Natural killer cell (primary cell): ENCODE measurements around the gene ATP6V0C. TPM values are rescaled to one million over a fixed set of nuclear protein-coding genes. Genes with fewer than 3 reads are reported as not detected.
"Not testable (repeated sequence)": the region's sequence is repeated elsewhere in the genome, so short reads cannot be mapped to it uniquely, and the experiment has no call there.

Experiments used
- ATAC-seq, 3 donors: fragments of 150-1000 bp in 2 of 3; fragments of 200-7000 bp in 1 of 3; cut with Tn5 transposase; 1 replicate in 1 of 3; 2 replicates in 2 of 3; pipeline ENCODE4 v1.10.0; 2021; ENCODE audit warnings: mild to moderate bottlenecking in 2 of 3, moderate library complexity in 2 of 3
- DNase-seq, 2 donors: peaks; one replicate each; pipeline versions ENCODE4 v3.0.0 to v3.0.0-alpha.2; 2013 to 2021; ENCODE audit warnings: mixed read lengths in 1 of 2
- H3K27ac ChIP-seq: one replicate; pipeline ENCODE4 v1.5.1; 2013; ENCODE audit warnings: mild to moderate bottlenecking, low read length
- H3K27me3 ChIP-seq: one replicate; pipeline ENCODE4 v1.6.1; 2013; ENCODE audit warnings: low read length; ENCODE audit not compliant: control insufficient read depth, insufficient read depth
- H3K36me3 ChIP-seq: one replicate; pipeline ENCODE4 v1.6.1; 2013; ENCODE audit warnings: low read length; ENCODE audit not compliant: control insufficient read depth, insufficient read depth
- H3K4me1 ChIP-seq: one replicate; pipeline ENCODE4 v1.6.1; 2013; ENCODE audit warnings: low read length; ENCODE audit not compliant: control insufficient read depth, insufficient read depth
- H3K4me3 ChIP-seq: one replicate; pipeline ENCODE4 v1.5.1; 2013; ENCODE audit warnings: low read length
- H3K9me3 ChIP-seq: one replicate; pipeline ENCODE4 v1.6.1; 2013; ENCODE audit warnings: low read length; ENCODE audit not compliant: control insufficient read depth, insufficient read depth
- H3K27ac Mint-ChIP-seq, 2 donors: one replicate each; pipeline ENCODE4 v1.8.0; 2022; ENCODE audit warnings: mild to moderate bottlenecking in 2 of 2, mixed read lengths in 2 of 2, moderate library complexity in 1 of 2
- H3K27me3 Mint-ChIP-seq, 2 donors: one replicate each; pipeline ENCODE4 v1.8.0; 2022; ENCODE audit warnings: low read depth in 2 of 2, mixed read lengths in 2 of 2
- H3K36me3 Mint-ChIP-seq: one replicate; pipeline ENCODE4 v1.8.0; 2022; ENCODE audit warnings: mixed read lengths
- H3K4me1 Mint-ChIP-seq, 2 donors: one replicate each; pipeline ENCODE4 v1.8.0; 2022; ENCODE audit warnings: mixed read lengths in 2 of 2
- H3K4me3 Mint-ChIP-seq: one replicate; pipeline ENCODE4 v1.8.0; 2022; ENCODE audit warnings: mild to moderate bottlenecking, moderate library complexity, mixed read lengths
- H3K9me3 Mint-ChIP-seq, 2 donors: one replicate each; pipeline ENCODE4 v1.8.0; 2022; ENCODE audit warnings: mixed read lengths in 2 of 2
- WGBS: methylation state at CpG from one replicate; pipeline ENCODE4 v1.1.7; 2013; ENCODE audit warnings: missing lambda C conversion rate; ENCODE audit not compliant: insufficient coverage; 5-methylcytosine and 5-hydroxymethylcytosine counted together
- intact Hi-C: fragments of 100-400 bp; cut with micrococcal nuclease; formaldehyde crosslinking; loops from one replicate; pipeline ENCODE4 v1.14.2; 2022
- total RNA-seq, 4 donors: library from RNA; stranded (reverse); fragments of 120-200 nt in 1 of 4; gene quantifications; one replicate each; pipeline versions ENCODE4 v1.2.3 to v1.2.4, GENCODE V29; 2013 to 2022

ATP6V0C gene
- total RNA-seq, 3 donors from 2014 or later (not counting 1 experiment from before 2014, with no cell fraction given) = 183 to 242 (median 217) TPM

- ATAC-seq, H3K36me3 Mint-ChIP-seq, DNase-seq, H3K9me3 Mint-ChIP-seq, H3K27ac ChIP-seq, H3K9me3 ChIP-seq, H3K27me3 ChIP-seq, H3K36me3 ChIP-seq, intact Hi-C loops, H3K27ac Mint-ChIP-seq, H3K4me3 Mint-ChIP-seq, H3K27me3 Mint-ChIP-seq, H3K4me3 ChIP-seq: not testable (repeated sequence)
- WGBS = 96% methylated on average over 11 of the region's 14 CpGs
- H3K4me1 Mint-ChIP-seq = peaks cover 22 to 31% of the 10 kb centered on the region in 2 donors
- peaks cover 28% of the 10 kb centered on the region for H3K4me1 ChIP-seq
Measured at GRCh38 chr16:2543771-2544170, 30.0 kb downstream of the ATP6V0C start.

- intact Hi-C loops, H3K27me3 Mint-ChIP-seq, H3K4me3 ChIP-seq, H3K27ac ChIP-seq, H3K36me3 ChIP-seq, H3K27me3 ChIP-seq, H3K36me3 Mint-ChIP-seq, H3K27ac Mint-ChIP-seq, H3K9me3 Mint-ChIP-seq, H3K4me1 Mint-ChIP-seq, ATAC-seq, H3K4me1 ChIP-seq, DNase-seq, H3K4me3 Mint-ChIP-seq, H3K9me3 ChIP-seq: not testable (repeated sequence)
- no CpG with 5 or more reads among the region's 14 CpGs for WGBS
Measured at GRCh38 chr16:2550283-2550878, 36.6 kb downstream of the ATP6V0C start.

- H3K4me1 Mint-ChIP-seq, H3K27ac Mint-ChIP-seq, ATAC-seq, H3K27me3 ChIP-seq, H3K9me3 ChIP-seq, H3K4me1 ChIP-seq, H3K36me3 ChIP-seq, H3K9me3 Mint-ChIP-seq, H3K27me3 Mint-ChIP-seq, DNase-seq, H3K4me3 Mint-ChIP-seq, H3K36me3 Mint-ChIP-seq, intact Hi-C loops, H3K4me3 ChIP-seq, H3K27ac ChIP-seq: not testable (repeated sequence)
- WGBS = 83% methylated on average over 12 of the region's 17 CpGs
Measured at GRCh38 chr16:2551420-2551889, 37.7 kb downstream of the ATP6V0C start.

DNA sequence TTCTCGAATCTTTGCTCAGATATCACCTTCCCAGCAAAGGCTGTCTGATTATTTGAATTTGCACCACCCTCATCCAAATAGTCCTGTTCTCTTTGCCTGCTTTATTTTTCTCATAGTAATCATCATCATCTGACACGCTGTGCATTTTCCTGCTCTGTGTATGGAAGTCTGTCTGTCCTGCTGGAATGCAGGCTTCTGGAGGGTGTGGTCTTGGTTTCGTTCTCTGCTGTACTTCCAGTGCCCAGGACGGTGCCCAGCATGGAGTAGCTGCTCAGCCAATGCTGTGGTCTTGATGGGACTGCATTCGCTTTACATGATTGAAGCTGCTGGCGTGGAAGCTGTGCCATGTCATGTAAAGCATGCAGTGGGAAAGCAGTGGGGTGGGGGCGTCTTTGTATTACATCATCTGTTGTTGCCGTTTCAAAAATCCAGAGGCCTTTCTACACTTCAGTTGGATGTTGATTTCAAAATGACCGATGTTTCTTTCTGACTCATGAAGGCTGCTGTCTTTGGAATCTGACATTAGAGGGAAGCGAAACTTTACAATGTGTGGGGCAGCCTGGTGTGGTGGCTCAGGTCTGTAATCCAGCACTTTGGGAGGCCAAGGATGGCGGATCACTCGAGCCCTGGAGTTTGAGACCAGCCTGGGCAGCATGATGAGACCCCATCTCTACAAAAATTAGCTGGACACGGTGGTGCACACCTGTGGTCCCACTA, 41.1 kb downstream of the ATP6V0C start:
- H3K4me1 Mint-ChIP-seq, DNase-seq, H3K27me3 Mint-ChIP-seq, H3K9me3 Mint-ChIP-seq, H3K9me3 ChIP-seq, intact Hi-C loops, H3K36me3 ChIP-seq, H3K4me3 ChIP-seq, H3K27ac ChIP-seq, H3K27me3 ChIP-seq, H3K4me3 Mint-ChIP-seq, H3K36me3 Mint-ChIP-seq, H3K4me1 ChIP-seq, ATAC-seq, H3K27ac Mint-ChIP-seq: not testable (repeated sequence)
- no CpG with 5 or more reads among the region's 13 CpGs for WGBS

GRCh38 chr16:2557150-2557549, 43.4 kb downstream of the ATP6V0C start:
- no CpG with 5 or more reads among the region's 15 CpGs for WGBS
- H3K27me3 Mint-ChIP-seq, intact Hi-C loops, H3K27ac Mint-ChIP-seq, H3K27me3 ChIP-seq, H3K9me3 ChIP-seq, H3K4me1 ChIP-seq, H3K4me3 Mint-ChIP-seq, H3K27ac ChIP-seq, ATAC-seq, H3K9me3 Mint-ChIP-seq, H3K36me3 Mint-ChIP-seq, H3K36me3 ChIP-seq, DNase-seq, H3K4me1 Mint-ChIP-seq, H3K4me3 ChIP-seq: not testable (repeated sequence)

- H3K27ac Mint-ChIP-seq, H3K36me3 Mint-ChIP-seq, H3K4me3 ChIP-seq, H3K27ac ChIP-seq, H3K9me3 ChIP-seq, H3K27me3 Mint-ChIP-seq, H3K4me1 ChIP-seq, intact Hi-C loops, H3K36me3 ChIP-seq, H3K4me1 Mint-ChIP-seq, H3K9me3 Mint-ChIP-seq, DNase-seq, H3K27me3 ChIP-seq, H3K4me3 Mint-ChIP-seq: not testable (repeated sequence)
- peak; percentile 9 to 59 (median 22) for ATAC-seq
- 67% methylated on average over 3 of the region's 17 CpGs for WGBS
Measured at GRCh38 chr16:2560131-2560797, 46.5 kb downstream of the ATP6V0C start.
